Nephron (organoid): ENCODE data around the gene LIPC.

Experiments
- H3K27ac Mint-ChIP-seq, 3 experiments: 2 replicates each; pipeline ENCODE4 v1.8.0; 2020; ENCODE audit warnings: mixed read lengths in 3 of 3, mild to moderate bottlenecking in 2 of 3, moderate library complexity in 1 of 3
- H3K27me3 Mint-ChIP-seq: 2 replicates; pipeline ENCODE4 v1.8.0; 2021; ENCODE audit warnings: low read depth, mild to moderate bottlenecking, moderate library complexity, mixed read lengths
- H3K36me3 Mint-ChIP-seq: 2 replicates; pipeline ENCODE4 v1.8.0; 2020; ENCODE audit warnings: low read depth, mixed read lengths
- H3K4me1 Mint-ChIP-seq: 2 replicates; pipeline ENCODE4 v1.8.0; 2020; ENCODE audit warnings: mixed read lengths
- H3K4me3 Mint-ChIP-seq, 3 experiments: 2 replicates each; pipeline ENCODE4 v1.8.0; 2020; ENCODE audit warnings: mild to moderate bottlenecking in 3 of 3, mixed read lengths in 3 of 3, moderate library complexity in 2 of 3
- H3K9me3 Mint-ChIP-seq: 2 replicates; pipeline ENCODE4 v1.8.0; 2020; ENCODE audit warnings: mixed read lengths
- CTCF ChIP-seq, 3 experiments: fragments of 200-600 bp; sonication (generic); IDR thresholded peaks; one replicate each; pipeline ENCODE4 v1.5.0; 2021; ENCODE audit warnings: antibody characterized with exemption in 3 of 3; ENCODE audit not compliant: unreplicated experiment in 3 of 3

LIPC gene

GRCh38 chr15:58434334-58434875 lies 2.6 kb downstream of the LIPC start:
- peaks cover 16% of the 10 kb centered on the region for H3K27me3 Mint-ChIP-seq
- no peak overlapping the region for H3K27ac Mint-ChIP-seq
- peaks cover 38% of the 10 kb centered on the region for H3K4me1 Mint-ChIP-seq
- no peak for TF ChIP-seq CTCF (IDR thresholded peaks at IDR 0.05; ENCODE audit: unreplicated experiment in 3 of 3)
- H3K9me3 Mint-ChIP-seq, result no peaks in the 10 kb centered on the region
- H3K36me3 Mint-ChIP-seq, result no peaks in the 10 kb centered on the region
- no peak overlapping the region for H3K4me3 Mint-ChIP-seq

- no peak overlapping the region for H3K27ac Mint-ChIP-seq
- no peak overlapping the region for H3K4me3 Mint-ChIP-seq
- peaks cover 50% of the 10 kb centered on the region for H3K4me1 Mint-ChIP-seq
- H3K27me3 Mint-ChIP-seq, result peaks cover 8% of the 10 kb centered on the region
- TF ChIP-seq CTCF (IDR thresholded peaks at IDR 0.05; ENCODE audit: unreplicated experiment in 3 of 3), result no peak
- no peaks in the 10 kb centered on the region for H3K36me3 Mint-ChIP-seq
- no peaks in the 10 kb centered on the region for H3K9me3 Mint-ChIP-seq
Observed at GRCh38 chr15:58436552-58436951, 4.8 kb downstream of the LIPC start.

GRCh38 chr15:58437531-58438105 lies 5.8 kb downstream of the LIPC start:
- Mint-ChIP-seq H3K4me1 (peaks cover 44% of the 10 kb centered on the region), H3K27me3 (peaks cover 8% of the 10 kb centered on the region), H3K9me3 (no peaks in the 10 kb centered on the region), H3K27ac (peak overlapping the region in 2 of 3 experiments; percentile 0 to 14), H3K4me3 (no peak overlapping the region), H3K36me3 (no peaks in the 10 kb centered on the region)
- TF ChIP-seq CTCF (IDR thresholded peaks at IDR 0.05; ENCODE audit: unreplicated experiment in 3 of 3), result no peak

GRCh38 chr15:58438111-58438510 lies 6.3 kb downstream of the LIPC start:
- Mint-ChIP-seq H3K9me3 (no peaks in the 10 kb centered on the region), H3K4me1 (peaks cover 43% of the 10 kb centered on the region), H3K36me3 (no peaks in the 10 kb centered on the region), H3K27ac (no peak overlapping the region), H3K4me3 (no peak overlapping the region), H3K27me3 (peaks cover 8% of the 10 kb centered on the region)
- no peak for TF ChIP-seq CTCF (IDR thresholded peaks at IDR 0.05; ENCODE audit: unreplicated experiment in 3 of 3)

- Mint-ChIP-seq H3K36me3 (no peaks in the 10 kb centered on the region), H3K4me1 (peaks cover 34% of the 10 kb centered on the region)
- TF ChIP-seq CTCF (IDR thresholded peaks at IDR 0.05; ENCODE audit: unreplicated experiment in 3 of 3), result peak; percentile 17 to 32 (median 27)
Observed at GRCh38 chr15:58438956-58439355, 7.2 kb downstream of the LIPC start.

More at GRCh38 chr15:58438956-58439355, 7.2 kb downstream of the LIPC start:
- no peaks in the 10 kb centered on the region for H3K9me3 Mint-ChIP-seq
- peak overlapping the region in 2 of 3 experiments; percentile 25 to 63 for H3K27ac Mint-ChIP-seq
- H3K4me3 Mint-ChIP-seq, result no peak overlapping the region
- peaks cover 8% of the 10 kb centered on the region for H3K27me3 Mint-ChIP-seq
